Gastroesophageal sphincter (tissue), 3 donors: ENCODE data around the gene ZNF396.

Experiments used
- CTCF ChIP-seq, 4 experiments: fragments of 200-600 bp in 2 of 4; fragments of 450-650 bp in 2 of 4; sonication (generic) in 1 of 4; IDR thresholded peaks; one replicate each; pipeline ENCODE4 v1.5.1; 2017 to 2019; ENCODE audit warnings: antibody characterized with exemption in 4 of 4, mild to moderate bottlenecking in 2 of 4, moderate library complexity in 2 of 4
- EP300 ChIP-seq: sonication (generic); formaldehyde crosslinking; IDR thresholded peaks from one replicate; pipeline ENCODE4 v1.6.1; 2017; ENCODE audit warnings: antibody characterized with exemption, mild to moderate bottlenecking
- POLR2A ChIP-seq, 2 donors: fragments of 450-650 bp; IDR thresholded peaks; one replicate each; pipeline ENCODE4 v1.6.1; 2017; ENCODE audit warnings: antibody characterized with exemption in 2 of 2, mild to moderate bottlenecking in 2 of 2, moderate library complexity in 1 of 2
- POLR2AphosphoS5 ChIP-seq: sonication (generic); formaldehyde crosslinking; IDR thresholded peaks from one replicate; pipeline ENCODE4 v1.6.1; 2017; ENCODE audit warnings: antibody characterized with exemption

GRCh38 chr18:35371412-35372195, 5.5 kb downstream of the ZNF396 start:
- no peak for TF ChIP-seq CTCF (IDR thresholded peaks at IDR 0.05)
- TF ChIP-seq POLR2AphosphoS5, result no peak
- no peak for TF ChIP-seq POLR2A (IDR thresholded peaks at IDR 0.05)
- no peak for TF ChIP-seq EP300
